Spinal cord (tissue), 10 donors: ENCODE results near the gene MCF2L2. TPM values are rescaled to one million over a fixed set of nuclear protein-coding genes. Genes with fewer than 3 reads are reported as not detected.
A peak's percentile ranks its signal among the peaks of the same experiment; 100 is the strongest.
"Not testable (repeated sequence)": the region's sequence is repeated elsewhere in the genome, so short reads cannot be mapped to it uniquely, and the experiment has no call there.

Experiments used
- DNase-seq, 6 donors: peaks; one replicate each; pipeline versions ENCODE4 v3.0.0 to v3.0.0-alpha.2; 2013 to 2015; ENCODE audit warnings: low spot score in 6 of 6, low read depth in 4 of 6
- H3K27ac ChIP-seq: one replicate; pipeline ENCODE4 v1.5.1; 2013; ENCODE audit warnings: low read depth, low read length, control low read depth
- H3K27me3 ChIP-seq: one replicate; pipeline ENCODE4 v1.6.1; 2013; ENCODE audit warnings: low read length; ENCODE audit not compliant: control insufficient read depth, insufficient read depth
- H3K36me3 ChIP-seq: one replicate; pipeline ENCODE4 v1.6.1; 2013; ENCODE audit warnings: low read length; ENCODE audit not compliant: control insufficient read depth, insufficient read depth
- H3K4me1 ChIP-seq: one replicate; pipeline ENCODE4 v1.6.1; 2013; ENCODE audit warnings: low read length; ENCODE audit not compliant: control insufficient read depth, insufficient read depth
- H3K4me3 ChIP-seq: one replicate; pipeline ENCODE4 v1.5.1; 2013; ENCODE audit warnings: low read depth, low read length, control low read depth
- H3K9me3 ChIP-seq: one replicate; pipeline ENCODE4 v1.6.1; 2013; ENCODE audit warnings: low read length; ENCODE audit not compliant: control insufficient read depth, insufficient read depth
- WGBS: methylation state at CpG from one replicate; pipeline ENCODE4 v1.1.5; 2013; ENCODE audit warnings: missing lambda C conversion rate; ENCODE audit not compliant: insufficient coverage; 5-methylcytosine and 5-hydroxymethylcytosine counted together
- polyA plus RNA-seq, 2 donors: library from polyadenylated mRNA; unstranded; fragments of 120-200 nt; gene quantifications; one replicate each; pipeline ENCODE4 v1.2.1, GENCODE V29; 2013; ENCODE audit not compliant: insufficient read length in 2 of 2
- total RNA-seq, 2 donors: library from RNA; depleted of rRNA in 1 of 2; stranded (reverse); fragments of 120-200 nt in 1 of 2; fragments of >200 nt in 1 of 2; gene quantifications; one replicate each; pipeline versions ENCODE4 v1.2.3 to v1.2.4, GENCODE V29; 2013 to 2014
- donor health status: healthy.

The MCF2L2 gene
- total and polyA plus RNA-seq, 4 donors, result 9.6 to 29.6 (median 18.8) TPM

- H3K36me3 ChIP-seq, result no peaks in the 10 kb centered on the region
- H3K27me3 ChIP-seq, result peaks cover 7% of the 10 kb centered on the region
- no peaks in the 10 kb centered on the region for H3K9me3 ChIP-seq
- H3K27ac ChIP-seq, result no peak overlapping the region
- H3K4me1 ChIP-seq, result peaks cover 28% of the 10 kb centered on the region
- WGBS, result 80% methylated on average over 2 of the region's 5 CpGs
- no peak for DNase-seq
- H3K4me3 ChIP-seq, result no peak overlapping the region
Measured at GRCh38 chr3:183182732-183183610, 245.4 kb downstream of the MCF2L2 start.

DNA sequence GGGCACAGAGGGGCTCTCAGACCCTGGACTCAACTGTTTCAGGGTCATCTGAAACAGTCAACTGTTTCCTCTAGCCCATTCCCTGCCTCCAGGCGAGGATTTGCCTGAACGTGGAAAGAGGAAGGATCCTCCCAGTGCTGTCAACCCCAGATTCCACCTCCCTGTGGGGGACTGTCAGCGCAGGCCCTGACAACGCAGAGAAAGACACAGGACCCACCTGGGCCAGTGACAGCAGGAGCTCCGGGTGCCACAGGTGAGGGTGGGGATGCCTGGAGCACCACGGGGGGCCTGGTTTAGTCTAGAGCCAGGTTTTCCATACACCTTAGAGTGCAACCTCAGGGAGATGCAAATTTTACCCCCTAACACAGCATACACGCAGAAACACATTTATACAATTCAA lies 246.3 kb downstream of the MCF2L2 start:
- Histone ChIP-seq H3K4me1 (peaks cover 28% of the 10 kb centered on the region), H3K36me3 (no peaks in the 10 kb centered on the region), H3K4me3 (no peak overlapping the region), H3K27ac (no peak overlapping the region), H3K9me3 (no peaks in the 10 kb centered on the region), H3K27me3 (peaks cover 7% of the 10 kb centered on the region)
- no peak for DNase-seq
- WGBS, result 82% methylated on average over 3 of the region's 7 CpGs

- Histone ChIP-seq H3K27ac (no peak overlapping the region), H3K4me3 (no peak overlapping the region), H3K9me3 (no peaks in the 10 kb centered on the region), H3K4me1 (peaks cover 28% of the 10 kb centered on the region), H3K36me3 (no peaks in the 10 kb centered on the region), H3K27me3 (peaks cover 7% of the 10 kb centered on the region)
- DNase-seq, result no peak
- WGBS, result 91% methylated on average over 5 of the region's 5 CpGs
Measured at GRCh38 chr3:183181606-183182005, 246.8 kb downstream of the MCF2L2 start.

GRCh38 chr3:183180784-183181295 lies 247.6 kb downstream of the MCF2L2 start:
- H3K4me3 ChIP-seq, result no peak overlapping the region
- H3K4me1 ChIP-seq, result peaks cover 28% of the 10 kb centered on the region
- WGBS, result 61% methylated on average over 11 of the region's 11 CpGs
- no peak for DNase-seq
- no peak overlapping the region for H3K27ac ChIP-seq
- no peaks in the 10 kb centered on the region for H3K9me3 ChIP-seq
- H3K36me3 ChIP-seq, result no peaks in the 10 kb centered on the region
- peaks cover 7% of the 10 kb centered on the region for H3K27me3 ChIP-seq

GRCh38 chr3:183180110-183180783 lies 248.2 kb downstream of the MCF2L2 start:
- Histone ChIP-seq H3K27ac (no peak overlapping the region), H3K4me1 (peaks cover 28% of the 10 kb centered on the region), H3K9me3 (no peaks in the 10 kb centered on the region), H3K36me3 (peaks cover 3% of the 10 kb centered on the region), H3K4me3 (peak overlapping the region; percentile 59), H3K27me3 (peaks cover 8% of the 10 kb centered on the region)
- WGBS, result 8% methylated on average over 12 of the region's 12 CpGs
- DNase-seq, result peak in 2 of 6 donors; percentile 62 to 80

- 5% methylated on average over 9 of the region's 18 CpGs for WGBS
- not testable (repeated sequence) for H3K27ac ChIP-seq
- H3K27me3 ChIP-seq, result peaks cover 10% of the 10 kb centered on the region
Measured at GRCh38 chr3:183179550-183179908, 248.9 kb downstream of the MCF2L2 start.

DNA sequence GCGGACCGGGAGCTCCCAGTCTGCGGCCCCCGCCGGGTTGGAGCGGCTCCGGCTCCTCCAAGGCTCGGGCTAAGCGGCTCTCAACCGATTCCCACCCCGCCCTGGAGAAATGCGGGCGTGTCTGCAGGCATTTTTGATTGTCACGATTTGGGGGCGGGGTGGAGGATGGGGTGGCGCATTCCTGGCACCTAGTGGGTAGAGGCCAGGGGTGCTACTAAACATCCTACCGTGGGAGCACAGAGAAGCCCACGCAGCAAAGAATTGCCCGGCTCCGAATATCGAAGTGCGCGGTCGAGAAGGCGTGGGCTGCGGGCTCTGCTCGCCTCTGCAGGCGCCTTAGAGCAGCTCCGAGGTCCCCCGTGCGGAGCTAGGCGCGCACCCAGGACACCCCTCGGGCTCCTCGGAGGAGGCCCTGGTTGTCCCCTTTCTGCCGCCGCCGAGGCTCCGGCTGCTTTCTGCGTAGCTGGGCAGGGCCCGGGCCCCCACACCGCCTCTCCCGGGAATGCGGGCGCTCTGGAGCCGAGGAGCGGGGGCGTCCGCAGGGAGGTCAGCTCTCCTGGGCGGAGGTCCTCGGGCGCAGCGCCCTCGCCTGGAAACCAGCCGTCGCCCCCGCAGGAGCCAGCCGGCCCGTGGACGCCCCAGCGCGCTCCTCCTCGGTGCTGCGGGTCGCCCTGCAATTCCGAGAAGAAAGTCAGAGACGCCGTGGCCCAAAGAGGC lies 249.4 kb downstream of the MCF2L2 start:
- Histone ChIP-seq H3K36me3 (peaks cover 3% of the 10 kb centered on the region), H3K4me3 (peak overlapping the region; percentile 59), H3K27ac (no peak overlapping the region), H3K9me3 (no peaks in the 10 kb centered on the region), H3K4me1 (peaks cover 28% of the 10 kb centered on the region), H3K27me3 (peaks cover 10% of the 10 kb centered on the region)
- under 1% methylated on average over 68 of the region's 68 CpGs for WGBS
- peak in 3 of 6 donors; percentile 22 to 64 (median 62) for DNase-seq

More at GRCh38 chr3:183179550-183179908, 248.9 kb downstream of the MCF2L2 start:
- not testable (repeated sequence) for DNase-seq, H3K36me3 ChIP-seq, H3K9me3 ChIP-seq
- peaks cover 28% of the 10 kb centered on the region for H3K4me1 ChIP-seq
- H3K4me3 ChIP-seq, result peak overlapping the region; percentile 59

GRCh38 chr3:183178512-183178832 lies 249.9 kb downstream of the MCF2L2 start:
- Histone ChIP-seq H3K36me3 (peaks cover 3% of the 10 kb centered on the region), H3K4me1 (peaks cover 28% of the 10 kb centered on the region), H3K27ac (no peak overlapping the region), H3K9me3 (no peaks in the 10 kb centered on the region), H3K4me3 (peak overlapping the region; percentile 59), H3K27me3 (peaks cover 10% of the 10 kb centered on the region)
- WGBS, result 6% methylated on average over 6 of the region's 6 CpGs
- no peak for DNase-seq

- H3K4me1 ChIP-seq, result no peaks in the 10 kb centered on the region
- peaks cover 3% of the 10 kb centered on the region for H3K27me3 ChIP-seq
- no peak overlapping the region for H3K27ac ChIP-seq
- WGBS, result no CpG with 5 or more reads among the region's 5 CpGs
- H3K36me3 ChIP-seq, result peaks cover 3% of the 10 kb centered on the region
- H3K4me3 ChIP-seq, result no peak overlapping the region
- DNase-seq, result peak in 1 of 6 donors; percentile 40
- H3K9me3 ChIP-seq, result no peaks in the 10 kb centered on the region
Measured at GRCh38 chr3:183172051-183172639, 256.3 kb downstream of the MCF2L2 start.
